ENCODE measurements around the gene NONO.
"Not testable (repeated sequence)": the region's sequence is repeated elsewhere in the genome, so short reads cannot be mapped to it uniquely, and the experiment has no call there.

The NONO gene

GRCh38 chrX:71282514-71283402 lies 677 bp upstream of the NONO start:
- DNase-seq (ENCODE audit: extremely low read depth in 1 of 2, low read depth in 1 of 2), result no peak

GRCh38 chrX:71285929-71286328 lies 2.5 kb downstream of the NONO start:
- no peak for DNase-seq (ENCODE audit: extremely low read depth in 1 of 2, low read depth in 1 of 2)

- DNase-seq (ENCODE audit: extremely low read depth in 1 of 2, low read depth in 1 of 2), result no peak
Measured at GRCh38 chrX:71291381-71291780, 7.9 kb downstream of the NONO start.

GRCh38 chrX:71292669-71293365 lies 9.4 kb downstream of the NONO start:
- DNase-seq (ENCODE audit: extremely low read depth in 1 of 2, low read depth in 1 of 2), result no peak

- no peak for DNase-seq (ENCODE audit: extremely low read depth in 1 of 2, low read depth in 1 of 2)
Measured at GRCh38 chrX:71296806-71297205, 13.4 kb downstream of the NONO start.

GRCh38 chrX:71298119-71298518 lies 14.7 kb downstream of the NONO start:
- DNase-seq (ENCODE audit: extremely low read depth in 1 of 2, low read depth in 1 of 2), result no peak

- DNase-seq (ENCODE audit: extremely low read depth in 1 of 2, low read depth in 1 of 2), result not testable (repeated sequence)
Measured at GRCh38 chrX:71300064-71300463, 16.6 kb downstream of the NONO start.

- not testable (repeated sequence) for DNase-seq (ENCODE audit: extremely low read depth in 1 of 2, low read depth in 1 of 2)
Measured at GRCh38 chrX:71300495-71300894, 17.1 kb downstream of the NONO start.

- no peak for DNase-seq (ENCODE audit: extremely low read depth in 1 of 2, low read depth in 1 of 2)
Measured at GRCh38 chrX:71301195-71301924, 17.9 kb downstream of the NONO start, which contains the start of gene ITGB1BP2. Gene ITGB1BP2, plus strand, starts transcription at chrX:71301750. Its CDS starts 57 bp downstream, at chrX:71301807.

- DNase-seq (ENCODE audit: extremely low read depth in 1 of 2, low read depth in 1 of 2), result no peak
Measured at GRCh38 chrX:71302461-71303213, 19.2 kb downstream of the NONO start.

- no peak for DNase-seq (ENCODE audit: extremely low read depth in 1 of 2, low read depth in 1 of 2)
Measured at GRCh38 chrX:71304561-71304960, 21.1 kb downstream of the NONO start.

GRCh38 chrX:71315917-71316316 lies 32.5 kb downstream of the NONO start:
- DNase-seq (ENCODE audit: extremely low read depth in 1 of 2, low read depth in 1 of 2), result no peak

- DNase-seq (ENCODE audit: extremely low read depth in 1 of 2, low read depth in 1 of 2), result not testable (repeated sequence)
Measured at GRCh38 chrX:71316959-71317358, 33.5 kb downstream of the NONO start.

GRCh38 chrX:71320126-71320525 lies 36.7 kb downstream of the NONO start:
- no peak for DNase-seq (ENCODE audit: extremely low read depth in 1 of 2, low read depth in 1 of 2)

- no peak for DNase-seq (ENCODE audit: extremely low read depth in 1 of 2, low read depth in 1 of 2)
Measured at GRCh38 chrX:71321731-71322130, 38.3 kb downstream of the NONO start.

GRCh38 chrX:71324452-71324851 lies 41.0 kb downstream of the NONO start:
- DNase-seq (ENCODE audit: extremely low read depth in 1 of 2, low read depth in 1 of 2), result not testable (repeated sequence)

- no peak for DNase-seq (ENCODE audit: extremely low read depth in 1 of 2, low read depth in 1 of 2)
Measured at GRCh38 chrX:71326394-71326793, 43.0 kb downstream of the NONO start.

- DNase-seq (ENCODE audit: extremely low read depth in 1 of 2, low read depth in 1 of 2), result not testable (repeated sequence)
Measured at GRCh38 chrX:71349151-71349665, 65.8 kb downstream of the NONO start.

- not testable (repeated sequence) for DNase-seq (ENCODE audit: extremely low read depth in 1 of 2, low read depth in 1 of 2)
Measured at GRCh38 chrX:71349867-71350266, 66.4 kb downstream of the NONO start.

All from activated CD8-positive, alpha-beta memory T cell treated with anti-CD3 and anti-CD28 coated beads for 1 hour (primary cell).